ENCODE results near the gene SPAG5.

- TF ChIP-seq GABPA (IDR thresholded peaks at IDR 0.05; ENCODE audit: low read depth) (no peak), CTCF (IDR thresholded peaks at IDR 0.05; ENCODE audit: insufficient read depth, low read length) (no peak)
Observed at GRCh38 chr17:28578246-28579195, 20.3 kb downstream of the SPAG5 start.

Data from HL-60 (cell line).